ENCODE data around the gene CDH4. TPM values are rescaled to one million over a fixed set of nuclear protein-coding genes. Genes with fewer than 3 reads are reported as not detected.

Gene CDH4
- total RNA-seq, 1 experiment from 2014 or later = 5.3 TPM

DNA sequence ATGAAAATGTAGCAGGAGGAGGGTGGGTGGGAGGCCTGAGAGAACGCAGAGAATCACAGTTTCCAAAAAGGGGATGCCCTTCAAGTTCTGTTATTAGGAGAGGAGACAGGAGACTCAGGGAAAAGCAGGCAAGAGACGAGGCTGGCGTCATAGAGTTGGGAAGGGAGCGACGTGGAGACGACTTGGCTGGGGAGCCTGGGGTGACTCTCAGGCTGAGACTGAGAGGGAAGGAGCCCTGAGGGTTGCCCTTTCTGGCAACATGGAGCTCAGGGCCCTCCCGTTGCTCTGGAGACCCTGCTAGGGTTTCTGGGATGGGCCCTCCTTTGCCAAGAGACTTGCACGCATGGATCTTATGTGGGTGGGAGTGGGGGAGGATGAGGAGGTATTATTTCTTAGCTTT, 108.9 kb downstream of the CDH4 start:
- H3K27ac Mint-ChIP-seq = no peak overlapping the region

DNA sequence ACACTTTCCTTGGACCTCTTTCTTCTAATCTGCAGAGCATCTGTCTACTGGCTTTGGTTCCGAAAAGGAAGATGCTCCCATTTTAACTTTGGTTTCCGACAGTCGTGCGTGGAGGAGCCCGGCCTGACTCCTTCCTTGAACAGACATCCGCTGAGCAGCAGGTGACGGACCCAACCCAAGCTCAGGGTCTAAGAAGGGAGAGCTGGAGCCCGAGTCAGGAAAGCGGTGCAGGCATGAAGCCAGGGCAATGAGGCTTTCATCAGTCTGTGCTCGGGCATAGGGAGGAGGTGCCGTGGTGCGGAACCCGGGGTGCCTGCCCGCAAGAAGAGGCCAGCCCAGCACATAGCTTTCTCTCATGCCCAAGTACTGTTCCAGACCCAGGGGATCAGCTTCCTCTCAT, 109.4 kb downstream of the CDH4 start:
- H3K4me1 Mint-ChIP-seq = peaks cover 8% of the 10 kb centered on the region
- peaks cover 31% of the 10 kb centered on the region for H3K9me3 Mint-ChIP-seq
- TF ChIP-seq KAT7 (CRISPR knock-in tag; IDR thresholded peaks at IDR 0.05; ENCODE audit: borderline replicate concordance) (no peak), ZNF671 (CRISPR knock-in tag; IDR thresholded peaks at IDR 0.05) (no peak), ZNF219 (CRISPR knock-in tag; IDR thresholded peaks at IDR 0.05; ENCODE audit: borderline replicate concordance) (no peak), TP53 (CRISPR knock-in tag; IDR thresholded peaks at IDR 0.05) (no peak), ZBTB21 (CRISPR knock-in tag; IDR thresholded peaks at IDR 0.05; ENCODE audit: borderline replicate concordance) (no peak), FOXP1 (CRISPR knock-in tag; IDR thresholded peaks at IDR 0.05; ENCODE audit: borderline replicate concordance) (no peak), ZNF423 (CRISPR knock-in tag; IDR thresholded peaks at IDR 0.05) (no peak)
- TF ChIP-seq, protein P1, sequence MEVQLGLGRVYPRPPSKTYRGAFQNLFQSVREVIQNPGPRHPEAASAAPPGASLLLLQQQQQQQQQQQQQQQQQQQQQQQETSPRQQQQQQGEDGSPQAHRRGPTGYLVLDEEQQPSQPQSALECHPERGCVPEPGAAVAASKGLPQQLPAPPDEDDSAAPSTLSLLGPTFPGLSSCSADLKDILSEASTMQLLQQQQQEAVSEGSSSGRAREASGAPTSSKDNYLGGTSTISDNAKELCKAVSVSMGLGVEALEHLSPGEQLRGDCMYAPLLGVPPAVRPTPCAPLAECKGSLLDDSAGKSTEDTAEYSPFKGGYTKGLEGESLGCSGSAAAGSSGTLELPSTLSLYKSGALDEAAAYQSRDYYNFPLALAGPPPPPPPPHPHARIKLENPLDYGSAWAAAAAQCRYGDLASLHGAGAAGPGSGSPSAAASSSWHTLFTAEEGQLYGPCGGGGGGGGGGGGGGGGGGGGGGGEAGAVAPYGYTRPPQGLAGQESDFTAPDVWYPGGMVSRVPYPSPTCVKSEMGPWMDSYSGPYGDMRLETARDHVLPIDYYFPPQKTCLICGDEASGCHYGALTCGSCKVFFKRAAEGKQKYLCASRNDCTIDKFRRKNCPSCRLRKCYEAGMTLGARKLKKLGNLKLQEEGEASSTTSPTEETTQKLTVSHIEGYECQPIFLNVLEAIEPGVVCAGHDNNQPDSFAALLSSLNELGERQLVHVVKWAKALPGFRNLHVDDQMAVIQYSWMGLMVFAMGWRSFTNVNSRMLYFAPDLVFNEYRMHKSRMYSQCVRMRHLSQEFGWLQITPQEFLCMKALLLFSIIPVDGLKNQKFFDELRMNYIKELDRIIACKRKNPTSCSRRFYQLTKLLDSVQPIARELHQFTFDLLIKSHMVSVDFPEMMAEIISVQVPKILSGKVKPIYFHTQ (CRISPR knock-in tag; IDR thresholded peaks at IDR 0.05) = no peak
- TF ChIP-seq, protein P2, sequence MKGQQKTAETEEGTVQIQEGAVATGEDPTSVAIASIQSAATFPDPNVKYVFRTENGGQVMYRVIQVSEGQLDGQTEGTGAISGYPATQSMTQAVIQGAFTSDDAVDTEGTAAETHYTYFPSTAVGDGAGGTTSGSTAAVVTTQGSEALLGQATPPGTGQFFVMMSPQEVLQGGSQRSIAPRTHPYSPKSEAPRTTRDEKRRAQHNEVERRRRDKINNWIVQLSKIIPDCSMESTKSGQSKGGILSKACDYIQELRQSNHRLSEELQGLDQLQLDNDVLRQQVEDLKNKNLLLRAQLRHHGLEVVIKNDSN (CRISPR knock-in tag; IDR thresholded peaks at IDR 0.05) = no peak
- TF ChIP-seq, protein P3, sequence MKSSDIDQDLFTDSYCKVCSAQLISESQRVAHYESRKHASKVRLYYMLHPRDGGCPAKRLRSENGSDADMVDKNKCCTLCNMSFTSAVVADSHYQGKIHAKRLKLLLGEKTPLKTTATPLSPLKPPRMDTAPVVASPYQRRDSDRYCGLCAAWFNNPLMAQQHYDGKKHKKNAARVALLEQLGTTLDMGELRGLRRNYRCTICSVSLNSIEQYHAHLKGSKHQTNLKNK (CRISPR knock-in tag; IDR thresholded peaks at IDR 0.05) = no peak
- TF ChIP-seq, protein P4, sequence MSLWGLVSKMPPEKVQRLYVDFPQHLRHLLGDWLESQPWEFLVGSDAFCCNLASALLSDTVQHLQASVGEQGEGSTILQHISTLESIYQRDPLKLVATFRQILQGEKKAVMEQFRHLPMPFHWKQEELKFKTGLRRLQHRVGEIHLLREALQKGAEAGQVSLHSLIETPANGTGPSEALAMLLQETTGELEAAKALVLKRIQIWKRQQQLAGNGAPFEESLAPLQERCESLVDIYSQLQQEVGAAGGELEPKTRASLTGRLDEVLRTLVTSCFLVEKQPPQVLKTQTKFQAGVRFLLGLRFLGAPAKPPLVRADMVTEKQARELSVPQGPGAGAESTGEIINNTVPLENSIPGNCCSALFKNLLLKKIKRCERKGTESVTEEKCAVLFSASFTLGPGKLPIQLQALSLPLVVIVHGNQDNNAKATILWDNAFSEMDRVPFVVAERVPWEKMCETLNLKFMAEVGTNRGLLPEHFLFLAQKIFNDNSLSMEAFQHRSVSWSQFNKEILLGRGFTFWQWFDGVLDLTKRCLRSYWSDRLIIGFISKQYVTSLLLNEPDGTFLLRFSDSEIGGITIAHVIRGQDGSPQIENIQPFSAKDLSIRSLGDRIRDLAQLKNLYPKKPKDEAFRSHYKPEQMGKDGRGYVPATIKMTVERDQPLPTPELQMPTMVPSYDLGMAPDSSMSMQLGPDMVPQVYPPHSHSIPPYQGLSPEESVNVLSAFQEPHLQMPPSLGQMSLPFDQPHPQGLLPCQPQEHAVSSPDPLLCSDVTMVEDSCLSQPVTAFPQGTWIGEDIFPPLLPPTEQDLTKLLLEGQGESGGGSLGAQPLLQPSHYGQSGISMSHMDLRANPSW (CRISPR knock-in tag; conservative IDR thresholded peaks at IDR 0.05; ENCODE audit: low read depth) = no peak
- TF ChIP-seq, protein P5, sequence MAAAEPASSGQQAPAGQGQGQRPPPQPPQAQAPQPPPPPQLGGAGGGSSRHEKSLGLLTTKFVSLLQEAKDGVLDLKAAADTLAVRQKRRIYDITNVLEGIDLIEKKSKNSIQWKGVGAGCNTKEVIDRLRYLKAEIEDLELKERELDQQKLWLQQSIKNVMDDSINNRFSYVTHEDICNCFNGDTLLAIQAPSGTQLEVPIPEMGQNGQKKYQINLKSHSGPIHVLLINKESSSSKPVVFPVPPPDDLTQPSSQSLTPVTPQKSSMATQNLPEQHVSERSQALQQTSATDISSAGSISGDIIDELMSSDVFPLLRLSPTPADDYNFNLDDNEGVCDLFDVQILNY (CRISPR knock-in tag; IDR thresholded peaks at IDR 0.05) = no peak
- TF ChIP-seq, protein P6, sequence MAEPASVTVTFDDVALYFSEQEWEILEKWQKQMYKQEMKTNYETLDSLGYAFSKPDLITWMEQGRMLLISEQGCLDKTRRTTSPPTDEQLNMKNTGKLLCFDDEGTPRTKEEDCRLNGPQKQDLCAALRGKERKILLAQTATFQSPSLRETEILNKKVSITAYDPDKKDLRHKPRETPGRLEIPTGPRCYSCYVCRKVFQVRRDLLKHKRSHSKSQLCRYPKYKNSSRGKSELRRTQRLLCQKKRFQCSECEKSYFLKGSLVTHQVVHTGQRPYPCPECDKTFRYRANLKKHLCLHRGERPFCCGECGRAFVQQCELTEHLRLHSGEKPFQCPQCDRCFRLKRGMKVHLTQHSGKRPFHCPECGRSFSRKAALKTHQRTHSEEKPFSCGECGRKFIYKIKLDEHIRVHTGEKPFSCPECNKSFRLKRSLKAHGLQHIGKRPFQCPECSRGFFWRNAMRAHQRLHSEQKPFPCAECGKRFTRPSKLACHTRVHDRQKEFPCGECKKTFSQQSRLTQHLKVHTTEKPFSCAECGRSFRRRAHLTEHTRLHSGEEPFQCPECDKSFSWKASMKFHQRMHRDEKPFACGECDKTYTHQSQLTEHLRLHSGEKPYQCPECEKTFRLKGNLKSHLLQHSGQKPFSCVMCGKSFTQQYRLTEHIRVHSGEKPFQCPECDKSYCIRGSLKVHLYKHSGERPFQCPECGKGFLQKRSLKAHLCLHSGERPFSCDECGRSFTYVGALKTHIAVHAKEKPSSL (CRISPR knock-in tag; conservative IDR thresholded peaks at IDR 0.05) = no peak
- TF ChIP-seq, protein P7, sequence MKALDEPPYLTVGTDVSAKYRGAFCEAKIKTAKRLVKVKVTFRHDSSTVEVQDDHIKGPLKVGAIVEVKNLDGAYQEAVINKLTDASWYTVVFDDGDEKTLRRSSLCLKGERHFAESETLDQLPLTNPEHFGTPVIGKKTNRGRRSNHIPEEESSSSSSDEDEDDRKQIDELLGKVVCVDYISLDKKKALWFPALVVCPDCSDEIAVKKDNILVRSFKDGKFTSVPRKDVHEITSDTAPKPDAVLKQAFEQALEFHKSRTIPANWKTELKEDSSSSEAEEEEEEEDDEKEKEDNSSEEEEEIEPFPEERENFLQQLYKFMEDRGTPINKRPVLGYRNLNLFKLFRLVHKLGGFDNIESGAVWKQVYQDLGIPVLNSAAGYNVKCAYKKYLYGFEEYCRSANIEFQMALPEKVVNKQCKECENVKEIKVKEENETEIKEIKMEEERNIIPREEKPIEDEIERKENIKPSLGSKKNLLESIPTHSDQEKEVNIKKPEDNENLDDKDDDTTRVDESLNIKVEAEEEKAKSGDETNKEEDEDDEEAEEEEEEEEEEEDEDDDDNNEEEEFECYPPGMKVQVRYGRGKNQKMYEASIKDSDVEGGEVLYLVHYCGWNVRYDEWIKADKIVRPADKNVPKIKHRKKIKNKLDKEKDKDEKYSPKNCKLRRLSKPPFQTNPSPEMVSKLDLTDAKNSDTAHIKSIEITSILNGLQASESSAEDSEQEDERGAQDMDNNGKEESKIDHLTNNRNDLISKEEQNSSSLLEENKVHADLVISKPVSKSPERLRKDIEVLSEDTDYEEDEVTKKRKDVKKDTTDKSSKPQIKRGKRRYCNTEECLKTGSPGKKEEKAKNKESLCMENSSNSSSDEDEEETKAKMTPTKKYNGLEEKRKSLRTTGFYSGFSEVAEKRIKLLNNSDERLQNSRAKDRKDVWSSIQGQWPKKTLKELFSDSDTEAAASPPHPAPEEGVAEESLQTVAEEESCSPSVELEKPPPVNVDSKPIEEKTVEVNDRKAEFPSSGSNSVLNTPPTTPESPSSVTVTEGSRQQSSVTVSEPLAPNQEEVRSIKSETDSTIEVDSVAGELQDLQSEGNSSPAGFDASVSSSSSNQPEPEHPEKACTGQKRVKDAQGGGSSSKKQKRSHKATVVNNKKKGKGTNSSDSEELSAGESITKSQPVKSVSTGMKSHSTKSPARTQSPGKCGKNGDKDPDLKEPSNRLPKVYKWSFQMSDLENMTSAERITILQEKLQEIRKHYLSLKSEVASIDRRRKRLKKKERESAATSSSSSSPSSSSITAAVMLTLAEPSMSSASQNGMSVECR (CRISPR knock-in tag; IDR thresholded peaks at IDR 0.05; ENCODE audit: borderline replicate concordance) = no peak
- TF ChIP-seq, protein P8, sequence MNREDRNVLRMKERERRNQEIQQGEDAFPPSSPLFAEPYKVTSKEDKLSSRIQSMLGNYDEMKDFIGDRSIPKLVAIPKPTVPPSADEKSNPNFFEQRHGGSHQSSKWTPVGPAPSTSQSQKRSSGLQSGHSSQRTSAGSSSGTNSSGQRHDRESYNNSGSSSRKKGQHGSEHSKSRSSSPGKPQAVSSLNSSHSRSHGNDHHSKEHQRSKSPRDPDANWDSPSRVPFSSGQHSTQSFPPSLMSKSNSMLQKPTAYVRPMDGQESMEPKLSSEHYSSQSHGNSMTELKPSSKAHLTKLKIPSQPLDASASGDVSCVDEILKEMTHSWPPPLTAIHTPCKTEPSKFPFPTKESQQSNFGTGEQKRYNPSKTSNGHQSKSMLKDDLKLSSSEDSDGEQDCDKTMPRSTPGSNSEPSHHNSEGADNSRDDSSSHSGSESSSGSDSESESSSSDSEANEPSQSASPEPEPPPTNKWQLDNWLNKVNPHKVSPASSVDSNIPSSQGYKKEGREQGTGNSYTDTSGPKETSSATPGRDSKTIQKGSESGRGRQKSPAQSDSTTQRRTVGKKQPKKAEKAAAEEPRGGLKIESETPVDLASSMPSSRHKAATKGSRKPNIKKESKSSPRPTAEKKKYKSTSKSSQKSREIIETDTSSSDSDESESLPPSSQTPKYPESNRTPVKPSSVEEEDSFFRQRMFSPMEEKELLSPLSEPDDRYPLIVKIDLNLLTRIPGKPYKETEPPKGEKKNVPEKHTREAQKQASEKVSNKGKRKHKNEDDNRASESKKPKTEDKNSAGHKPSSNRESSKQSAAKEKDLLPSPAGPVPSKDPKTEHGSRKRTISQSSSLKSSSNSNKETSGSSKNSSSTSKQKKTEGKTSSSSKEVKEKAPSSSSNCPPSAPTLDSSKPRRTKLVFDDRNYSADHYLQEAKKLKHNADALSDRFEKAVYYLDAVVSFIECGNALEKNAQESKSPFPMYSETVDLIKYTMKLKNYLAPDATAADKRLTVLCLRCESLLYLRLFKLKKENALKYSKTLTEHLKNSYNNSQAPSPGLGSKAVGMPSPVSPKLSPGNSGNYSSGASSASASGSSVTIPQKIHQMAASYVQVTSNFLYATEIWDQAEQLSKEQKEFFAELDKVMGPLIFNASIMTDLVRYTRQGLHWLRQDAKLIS (CRISPR knock-in tag; IDR thresholded peaks at IDR 0.05; ENCODE audit: borderline replicate concordance) = no peak

More for the DNA sequence above, 108.9 kb downstream of the CDH4 start:
- H3K4me3 Mint-ChIP-seq = no peak overlapping the region
- ChIA-PET CTCF (no interaction called here), POLR2A (no interaction called here)
- peaks cover 26% of the 10 kb centered on the region for H3K9me3 Mint-ChIP-seq
- peaks cover 89% of the 10 kb centered on the region for H3K27me3 Mint-ChIP-seq (ENCODE audit: low read depth)
- peaks cover 8% of the 10 kb centered on the region for H3K4me1 Mint-ChIP-seq
- ATAC-seq (no peak), DNase-seq (ENCODE audit: low spot score) (no peak)
- H3K36me3 Mint-ChIP-seq = peaks cover 13% of the 10 kb centered on the region
- no peak for TF ChIP-seq NFATC4 (CRISPR knock-in tag; IDR thresholded peaks at IDR 0.05)
- no peak for TF ChIP-seq GABPB1 (CRISPR knock-in tag; IDR thresholded peaks at IDR 0.05)

More for the DNA sequence above, 109.4 kb downstream of the CDH4 start:
- ATAC-seq = no peak
- Mint-ChIP-seq H3K4me3 (no peak overlapping the region), H3K27ac (no peak overlapping the region), H3K36me3 (peaks cover 19% of the 10 kb centered on the region), H3K27me3 (ENCODE audit: low read depth) (peaks cover 90% of the 10 kb centered on the region)
- no peak for DNase-seq (ENCODE audit: low spot score)
- ChIA-PET CTCF (no interaction called here), POLR2A (no interaction called here)
